Activated T-cell treated with anti-CD3 and anti-CD28 coated beads, Interleukin-2, amount 50 U/mL, for 72 hours (primary cell): Measurements from ENCODE around the gene RNF126. TPM values are rescaled to one million over a fixed set of nuclear protein-coding genes. Genes with fewer than 3 reads are reported as not detected.
"Not testable (repeated sequence)": the region's sequence is repeated elsewhere in the genome, so short reads cannot be mapped to it uniquely, and the experiment has no call there.

Experiments used
- ATAC-seq, 2 donors: fragments of 150-1000 bp; cut with Tn5 transposase; replicated peaks in 1 of 2; 2 replicates each; pipeline ENCODE4 v1.10.0; 2021; ENCODE audit warnings: moderate library complexity in 2 of 2, mild to moderate bottlenecking in 1 of 2
- DNase-seq, 2 donors: peaks; one replicate each; pipeline ENCODE4 v3.0.0; 2021 to 2022; ENCODE audit warnings: mixed read lengths in 1 of 2
- H3K27ac Mint-ChIP-seq: one replicate; pipeline ENCODE4 v1.8.0; 2022; ENCODE audit warnings: mild to moderate bottlenecking, moderate library complexity, mixed read lengths
- H3K27me3 Mint-ChIP-seq: one replicate; pipeline ENCODE4 v1.8.0; 2022; ENCODE audit warnings: low read depth, mixed read lengths
- H3K36me3 Mint-ChIP-seq, 2 donors: one replicate each; pipeline ENCODE4 v1.8.0; 2022; ENCODE audit warnings: mixed read lengths in 2 of 2, mild to moderate bottlenecking in 1 of 2; ENCODE audit not compliant: insufficient read depth in 2 of 2
- H3K4me1 Mint-ChIP-seq: one replicate; pipeline ENCODE4 v1.8.0; 2022; ENCODE audit warnings: low read depth, mixed read lengths
- H3K4me3 Mint-ChIP-seq, 2 donors: one replicate each; pipeline ENCODE4 v1.8.0; 2022; ENCODE audit warnings: mild to moderate bottlenecking in 2 of 2, mixed read lengths in 2 of 2, moderate library complexity in 2 of 2
- H3K9me3 Mint-ChIP-seq, 2 donors: one replicate each; pipeline ENCODE4 v1.8.0; 2022; ENCODE audit warnings: mixed read lengths in 2 of 2
- total RNA-seq, 2 donors: library from RNA; stranded (reverse); gene quantifications; one replicate each; pipeline ENCODE4 v1.2.3, GENCODE V29; 2022

The RNF126 gene
- total RNA-seq, 2 donors from 2014 or later = 72.8 to 91.8 TPM

GRCh38 chr19:610071-610800 is 52.8 kb downstream of the RNF126 start:
- peak; percentile 42 to 43 for DNase-seq
- peak; percentile 8 to 16 for ATAC-seq
- H3K27me3 Mint-ChIP-seq = no peaks in the 10 kb centered on the region
- H3K4me3 Mint-ChIP-seq = peak overlapping the region; percentile 84 to 90
- peaks cover 0 to 2% of the 10 kb centered on the region in 2 donors for H3K36me3 Mint-ChIP-seq
- H3K9me3 Mint-ChIP-seq = no peaks in the 10 kb centered on the region
- no peak overlapping the region for H3K27ac Mint-ChIP-seq
- H3K4me1 Mint-ChIP-seq = peaks cover 25% of the 10 kb centered on the region

GRCh38 chr19:609004-609346 is 54.0 kb downstream of the RNF126 start:
- Mint-ChIP-seq H3K27me3 (no peaks in the 10 kb centered on the region), H3K4me3 (no peak overlapping the region), H3K27ac (no peak overlapping the region), H3K36me3 (peaks cover 0 to 2% of the 10 kb centered on the region in 2 donors), H3K9me3 (no peaks in the 10 kb centered on the region), H3K4me1 (peaks cover 25% of the 10 kb centered on the region)
- DNase-seq (no peak), ATAC-seq (no peak)

GRCh38 chr19:608155-609003 is 54.6 kb downstream of the RNF126 start:
- peak overlapping the region in 1 of 2 donors; percentile 11 for H3K4me3 Mint-ChIP-seq
- no peak overlapping the region for H3K27ac Mint-ChIP-seq
- DNase-seq = no peak
- H3K4me1 Mint-ChIP-seq = peaks cover 25% of the 10 kb centered on the region
- peaks cover 0 to 2% of the 10 kb centered on the region in 2 donors for H3K36me3 Mint-ChIP-seq
- no peak for ATAC-seq
- H3K27me3 Mint-ChIP-seq = no peaks in the 10 kb centered on the region
- no peaks in the 10 kb centered on the region for H3K9me3 Mint-ChIP-seq

- no peaks in the 10 kb centered on the region for H3K27me3 Mint-ChIP-seq
- H3K27ac Mint-ChIP-seq = no peak overlapping the region
- ATAC-seq (no peak), DNase-seq (no peak)
- H3K4me3 Mint-ChIP-seq = no peak overlapping the region
- H3K4me1 Mint-ChIP-seq = peaks cover 18% of the 10 kb centered on the region
- H3K9me3 Mint-ChIP-seq = no peaks in the 10 kb centered on the region
- peaks cover 0 to 2% of the 10 kb centered on the region in 2 donors for H3K36me3 Mint-ChIP-seq
Measured at GRCh38 chr19:607301-608154, 55.5 kb downstream of the RNF126 start.

- DNase-seq (peak; percentile 52 to 55), ATAC-seq (peak; percentile 14 to 32)
- not testable (repeated sequence) for H3K9me3 Mint-ChIP-seq, H3K36me3 Mint-ChIP-seq, H3K27me3 Mint-ChIP-seq, H3K4me1 Mint-ChIP-seq, H3K27ac Mint-ChIP-seq
- peak overlapping the region in 1 of 2 donors; percentile 73 for H3K4me3 Mint-ChIP-seq
Measured at GRCh38 chr19:605061-605971, 57.7 kb downstream of the RNF126 start.

GRCh38 chr19:604355-604754 is 58.7 kb downstream of the RNF126 start:
- H3K27ac Mint-ChIP-seq = no peak overlapping the region
- peak; percentile 83 to 85 for ATAC-seq
- H3K4me3 Mint-ChIP-seq = no peak overlapping the region
- no peaks in the 10 kb centered on the region for H3K27me3 Mint-ChIP-seq
- peak; percentile 77 to 79 for DNase-seq
- H3K36me3 Mint-ChIP-seq = no peaks in the 10 kb centered on the region
- H3K4me1 Mint-ChIP-seq = no peaks in the 10 kb centered on the region
- no peaks in the 10 kb centered on the region for H3K9me3 Mint-ChIP-seq

GRCh38 chr19:603779-604178 is 59.2 kb downstream of the RNF126 start:
- not testable (repeated sequence) for H3K27me3 Mint-ChIP-seq, H3K9me3 Mint-ChIP-seq, H3K36me3 Mint-ChIP-seq, H3K4me3 Mint-ChIP-seq, H3K27ac Mint-ChIP-seq, H3K4me1 Mint-ChIP-seq
- DNase-seq = peak in 1 of 2 donors; percentile 25
- peak; percentile 16 to 20 for ATAC-seq

- not testable (repeated sequence) for H3K27ac Mint-ChIP-seq, H3K27me3 Mint-ChIP-seq, H3K4me3 Mint-ChIP-seq, ATAC-seq, DNase-seq, H3K9me3 Mint-ChIP-seq, H3K36me3 Mint-ChIP-seq, H3K4me1 Mint-ChIP-seq
Measured at GRCh38 chr19:603302-603639, 59.7 kb downstream of the RNF126 start.

- no peaks in the 10 kb centered on the region for H3K36me3 Mint-ChIP-seq
- no peaks in the 10 kb centered on the region for H3K4me1 Mint-ChIP-seq
- no peak for DNase-seq
- H3K9me3 Mint-ChIP-seq = no peaks in the 10 kb centered on the region
- H3K27me3 Mint-ChIP-seq = no peaks in the 10 kb centered on the region
- H3K4me3 Mint-ChIP-seq = no peak overlapping the region
- H3K27ac Mint-ChIP-seq = no peak overlapping the region
- no peak for ATAC-seq
Measured at GRCh38 chr19:602391-603301, 60.4 kb downstream of the RNF126 start.

GRCh38 chr19:601790-602189 is 61.2 kb downstream of the RNF126 start:
- H3K36me3 Mint-ChIP-seq = no peaks in the 10 kb centered on the region
- H3K27ac Mint-ChIP-seq = no peak overlapping the region
- no peak overlapping the region for H3K4me3 Mint-ChIP-seq
- H3K27me3 Mint-ChIP-seq = no peaks in the 10 kb centered on the region
- ATAC-seq (no peak), DNase-seq (no peak)
- H3K9me3 Mint-ChIP-seq = no peaks in the 10 kb centered on the region
- no peaks in the 10 kb centered on the region for H3K4me1 Mint-ChIP-seq

- no peak for ATAC-seq
- no peak for DNase-seq
- no peaks in the 10 kb centered on the region for H3K9me3 Mint-ChIP-seq
- no peaks in the 10 kb centered on the region for H3K4me1 Mint-ChIP-seq
- no peak overlapping the region for H3K4me3 Mint-ChIP-seq
- H3K36me3 Mint-ChIP-seq = no peaks in the 10 kb centered on the region
- no peak overlapping the region for H3K27ac Mint-ChIP-seq
- no peaks in the 10 kb centered on the region for H3K27me3 Mint-ChIP-seq
Measured at GRCh38 chr19:601310-601709, 61.7 kb downstream of the RNF126 start.
